A172 (cell line): ENCODE results near the gene CCDC39. TPM values are rescaled to one million over a fixed set of nuclear protein-coding genes. Genes with fewer than 3 reads are reported as not detected.
"Not testable (repeated sequence)": the region's sequence is repeated elsewhere in the genome, so short reads cannot be mapped to it uniquely, and the experiment has no call there.

Experiments
- DNase-seq: peaks from one replicate; pipeline ENCODE4 v3.0.0-alpha.2; 2015; ENCODE audit warnings: low spot score
- total RNA-seq: library from RNA; depleted of rRNA; stranded (reverse); fragments of >200 nt; shearing (Covaris generic); gene quantifications from 2 replicates; pipeline ENCODE4 v1.2.3, GENCODE V29; 2014

CCDC39 gene
- total RNA-seq, 1 experiment from 2014 or later = not detected

- no peak for DNase-seq
Measured at GRCh38 chr3:180624714-180625113, 54.6 kb downstream of the CCDC39 start.

- DNase-seq = no peak
Measured at GRCh38 chr3:180619723-180620122, 59.6 kb downstream of the CCDC39 start.

- DNase-seq = not testable (repeated sequence)
Measured at GRCh38 chr3:180618563-180618962, 60.7 kb downstream of the CCDC39 start.

DNA sequence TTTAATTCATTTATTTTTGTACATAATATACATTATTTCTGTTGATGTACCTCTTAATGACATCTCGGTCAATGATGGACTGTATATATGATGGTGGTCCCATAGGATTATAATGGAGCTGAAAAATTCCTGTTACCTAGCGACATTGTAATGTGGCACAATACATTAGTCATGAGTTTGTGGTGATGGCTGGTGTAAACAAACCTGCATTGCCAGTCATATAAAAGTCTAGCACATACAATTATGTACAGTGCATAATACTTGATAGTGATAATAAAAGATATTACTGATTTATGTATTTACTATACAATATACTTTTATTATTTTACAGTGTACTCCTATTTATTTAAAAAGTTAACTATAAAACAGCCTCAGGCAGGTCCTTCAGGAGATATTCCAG is 62.2 kb downstream of the CCDC39 start:
- DNase-seq = no peak

- no peak for DNase-seq
Measured at GRCh38 chr3:180615954-180616353, 63.3 kb downstream of the CCDC39 start.

DNA sequence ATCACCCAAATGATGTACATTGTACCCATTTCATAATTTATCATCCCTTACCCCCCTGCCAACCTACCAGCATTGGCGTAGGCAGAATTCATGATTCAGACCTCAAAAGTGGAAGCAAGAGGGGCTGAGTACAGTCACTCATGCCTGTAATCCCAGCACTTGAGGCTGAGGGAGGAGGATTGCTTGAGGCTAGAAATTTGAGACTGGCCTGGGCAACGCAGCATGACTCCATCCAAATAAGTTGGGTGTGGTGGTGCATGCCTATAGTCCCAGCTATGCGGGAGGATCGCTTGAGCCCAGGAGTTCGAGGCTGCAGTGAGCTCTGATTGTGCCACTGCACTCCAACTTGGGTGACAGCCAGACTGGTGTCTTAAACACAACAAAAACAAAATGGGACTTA is 66.9 kb downstream of the CCDC39 start:
- DNase-seq = no peak

GRCh38 chr3:180611006-180611405 is 68.3 kb downstream of the CCDC39 start:
- DNase-seq = no peak

DNA sequence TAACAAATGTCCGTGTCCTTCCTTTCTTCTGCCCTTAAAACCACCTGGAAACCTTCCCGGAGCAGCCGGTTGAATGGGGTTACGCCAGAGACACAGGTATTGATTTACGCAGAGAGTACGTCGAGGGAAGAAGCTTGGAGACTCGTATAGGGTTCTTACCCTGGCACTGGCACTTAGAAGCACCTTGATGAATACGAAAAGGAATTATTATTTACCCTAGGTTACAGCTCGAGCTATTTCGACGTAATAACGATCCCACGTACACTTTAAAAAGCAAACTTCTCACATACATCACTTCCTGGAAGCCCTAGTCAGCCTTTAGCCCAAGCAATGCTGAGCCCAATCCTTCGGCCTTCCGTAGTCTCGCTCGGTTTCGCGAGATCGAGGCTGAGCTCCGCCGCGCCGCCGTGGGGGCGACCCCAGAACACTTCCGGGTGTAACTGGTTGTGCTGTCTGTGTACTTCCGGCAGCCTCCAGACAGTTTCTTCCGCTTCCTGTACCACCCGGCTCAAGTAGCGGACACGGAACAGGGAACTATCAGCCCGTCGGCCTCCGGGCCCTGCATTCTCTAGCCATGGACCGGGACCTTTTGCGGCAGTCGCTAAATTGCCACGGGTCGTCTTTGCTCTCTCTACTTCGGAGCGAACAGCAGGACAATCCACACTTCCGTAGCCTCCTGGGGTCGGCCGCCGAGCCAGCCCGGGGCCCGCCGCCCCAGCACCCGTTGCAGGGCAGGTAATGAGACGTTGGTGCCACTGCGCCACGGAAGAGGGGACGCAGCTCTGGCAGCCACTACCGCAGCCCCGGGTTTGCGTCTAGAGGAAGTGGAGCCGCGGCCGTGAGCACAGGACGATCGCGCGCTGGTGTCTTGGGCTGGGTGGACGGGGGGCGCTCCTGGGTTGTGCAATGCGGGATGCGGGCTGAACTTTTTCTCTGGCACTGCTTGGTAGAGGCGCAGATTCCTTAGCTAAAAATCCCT is 77.3 kb downstream of the CCDC39 start, which contains the start of gene TTC14:
TTC14 (plus strand) TSS at position 476 of the 979 bp plus-strand sequence; CDS start at position 575, 99 bp downstream.
- peak; percentile 97 for DNase-seq

DNA sequence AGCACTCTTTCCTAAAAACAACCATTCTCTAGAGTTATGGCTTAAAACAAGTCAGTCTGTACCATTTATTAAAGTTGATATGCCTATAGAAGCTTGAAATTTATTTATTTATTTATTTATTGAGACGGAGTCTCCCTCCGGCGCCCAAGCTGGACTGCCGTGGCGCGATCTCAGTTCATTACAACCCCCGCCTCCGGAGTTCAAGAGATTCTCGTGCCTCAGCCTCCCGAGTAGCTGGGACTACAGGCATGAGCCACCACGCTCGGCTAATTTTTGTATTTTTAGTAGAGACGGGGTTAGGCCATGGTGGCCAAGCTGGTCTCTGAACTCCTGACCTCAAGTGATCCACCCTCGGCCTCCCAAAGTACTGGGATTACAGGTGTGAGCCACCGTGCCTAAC is 78.8 kb downstream of the CCDC39 start:
- DNase-seq = no peak

DNA sequence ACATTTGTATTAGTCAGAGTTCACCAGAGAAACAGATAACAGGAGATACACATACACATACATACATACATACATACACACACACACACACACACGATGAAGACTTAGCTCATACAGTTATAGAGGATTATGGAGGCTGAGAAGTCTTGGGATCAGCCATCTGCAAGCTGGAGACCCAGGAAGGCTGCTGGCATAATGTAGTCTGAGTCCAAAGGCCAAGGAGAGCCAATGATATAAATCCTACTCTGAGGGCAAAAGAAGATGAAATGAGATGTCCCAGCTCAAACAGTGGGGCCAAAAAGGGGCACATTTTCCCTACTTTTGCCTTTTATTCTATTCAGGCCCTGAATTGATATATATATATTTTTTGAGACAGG is 83.7 kb downstream of the CCDC39 start:
- no peak for DNase-seq

DNA sequence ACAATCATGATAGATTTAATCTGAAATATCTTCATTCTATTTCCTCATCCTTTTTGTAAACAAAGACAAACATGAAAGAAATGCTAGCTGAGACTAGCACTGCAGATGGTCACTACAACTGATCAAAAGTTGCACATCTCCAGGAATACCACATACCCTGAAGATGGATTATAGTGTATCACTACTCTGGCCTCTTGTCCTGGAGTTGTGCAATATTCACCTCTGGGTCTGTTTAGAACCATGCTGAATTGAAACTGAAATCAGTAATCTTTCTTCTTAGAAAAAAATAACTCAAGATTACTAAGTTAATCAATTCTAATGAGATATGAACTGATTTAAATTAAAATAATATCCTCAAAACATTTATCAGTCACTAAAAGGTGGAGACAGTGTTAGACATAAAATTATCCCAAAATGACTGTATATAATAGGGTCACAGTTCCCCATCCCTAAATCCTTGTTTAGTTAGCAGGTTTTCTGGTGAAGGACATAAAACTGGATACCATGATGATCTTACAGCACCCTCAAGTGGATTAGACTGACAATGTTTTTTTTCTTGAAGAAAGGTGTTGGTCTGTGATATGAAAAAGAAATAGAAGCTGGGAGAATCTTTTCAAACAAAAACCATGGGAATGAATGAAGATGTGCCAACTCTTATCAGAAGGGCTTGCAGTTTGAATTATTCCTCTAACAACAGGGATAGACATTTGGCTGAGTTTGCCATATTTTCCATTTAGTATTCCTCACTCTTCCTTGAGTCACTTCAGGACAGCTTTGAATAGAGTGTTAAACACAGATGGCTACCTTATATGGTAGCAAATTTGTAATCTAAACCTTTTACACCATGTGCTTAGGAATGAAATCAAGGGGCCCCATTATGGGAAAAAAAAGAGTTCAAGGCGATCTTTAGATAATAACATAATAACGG is 84.4 kb downstream of the CCDC39 start:
- DNase-seq = peak; percentile 57

- DNase-seq = not testable (repeated sequence)
Measured at GRCh38 chr3:180593631-180594030, 85.7 kb downstream of the CCDC39 start.

DNA sequence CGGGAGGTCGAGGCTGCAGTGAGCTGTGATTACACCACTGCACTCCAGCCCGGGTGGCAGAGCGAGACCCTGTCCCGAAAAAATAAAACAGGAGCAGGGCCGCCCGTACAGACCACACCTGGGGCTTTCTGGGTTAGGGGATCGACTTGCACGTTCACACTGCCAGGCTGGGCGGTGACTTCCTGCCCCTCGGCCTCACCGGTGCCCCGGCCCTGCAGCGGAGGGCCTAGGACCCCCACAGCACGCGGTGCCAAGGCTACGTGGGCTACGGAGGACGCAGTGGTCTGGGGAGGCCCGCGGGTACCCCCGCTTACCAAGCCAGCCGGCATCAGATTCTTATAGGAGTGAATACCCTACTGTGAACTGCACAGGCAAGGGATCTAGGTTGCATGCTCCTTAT is 88.9 kb downstream of the CCDC39 start:
- DNase-seq = no peak

GRCh38 chr3:180580934-180581333 is 98.4 kb downstream of the CCDC39 start:
- no peak for DNase-seq

- no peak for DNase-seq
Measured at GRCh38 chr3:180575571-180575970, 103.7 kb downstream of the CCDC39 start.

GRCh38 chr3:180571831-180572598 is 107.3 kb downstream of the CCDC39 start:
- no peak for DNase-seq

- DNase-seq = no peak
Measured at GRCh38 chr3:180570238-180570637, 109.1 kb downstream of the CCDC39 start.

DNA sequence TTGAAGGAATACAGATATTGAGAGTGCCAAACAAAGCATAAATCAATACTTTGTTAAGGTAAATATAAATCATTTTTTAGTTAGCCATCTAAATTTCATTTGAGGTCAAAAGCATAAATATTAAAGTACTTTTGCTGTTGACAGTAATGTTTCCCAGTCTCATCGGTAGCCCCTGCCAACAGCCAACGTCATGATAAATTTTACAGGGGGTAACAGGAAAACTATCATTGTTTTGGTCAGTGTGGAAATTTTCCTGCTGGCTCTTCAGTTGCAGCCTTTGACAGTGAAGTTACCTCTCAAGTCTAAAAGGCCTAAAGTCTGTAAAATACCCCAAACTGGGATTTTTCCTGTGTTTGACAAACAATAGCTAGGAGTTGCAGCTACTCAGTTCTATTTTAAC is 114.6 kb downstream of the CCDC39 start:
- DNase-seq = no peak
